MM.1S (cell line): ENCODE measurements around the gene TAS2R14.

Experiments
- EZH2phosphoT487 ChIP-seq: fragments of 300-600 bp; sonication (generic); IDR thresholded peaks from 2 replicates; pipeline ENCODE4 v1.6.1; 2018; ENCODE audit warnings: antibody characterized with exemption, low read length
- TF ChIP-seq, protein P1 (sequence below): fragments of 300-600 bp; sonication (generic); IDR thresholded peaks from 2 replicates; pipeline ENCODE4 v1.5.1; 2016; ENCODE audit warnings: antibody characterized with exemption, low read length, mixed read lengths

DNA sequence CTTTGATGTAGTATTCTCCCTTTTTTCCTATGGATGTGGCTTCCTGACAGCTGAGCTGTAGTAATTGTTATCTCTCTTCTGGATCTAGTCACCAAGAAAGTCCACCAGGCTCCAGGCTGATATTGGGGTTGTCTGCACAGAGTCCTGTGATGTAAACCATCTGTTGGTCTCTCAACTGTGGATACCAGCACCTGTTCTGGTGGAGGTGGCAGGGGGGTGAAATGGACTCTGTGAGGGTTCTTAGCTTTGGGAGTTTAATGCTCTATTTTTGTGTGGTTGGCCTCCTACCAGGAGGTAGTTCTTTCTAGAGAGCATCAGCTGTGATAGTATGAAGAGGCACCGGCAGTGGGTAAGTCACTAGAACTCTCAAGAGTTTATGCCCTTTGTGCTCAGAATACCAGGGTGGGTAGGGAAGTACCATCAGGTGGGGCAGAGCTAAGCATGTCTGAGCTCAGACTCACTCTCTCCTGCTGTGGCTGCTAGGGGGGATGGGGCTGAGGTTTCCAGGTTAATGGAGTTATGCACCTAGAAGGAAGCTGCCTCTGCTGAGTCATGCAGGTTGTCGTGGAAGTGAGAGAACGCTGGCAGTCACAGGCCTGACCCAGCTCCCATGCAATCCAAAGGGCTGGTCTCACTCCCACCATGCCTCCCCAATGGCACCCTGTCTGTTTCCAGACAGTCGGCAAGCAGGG lies 3.0 kb upstream of the TAS2R14 start:
- TF ChIP-seq, protein P1, sequence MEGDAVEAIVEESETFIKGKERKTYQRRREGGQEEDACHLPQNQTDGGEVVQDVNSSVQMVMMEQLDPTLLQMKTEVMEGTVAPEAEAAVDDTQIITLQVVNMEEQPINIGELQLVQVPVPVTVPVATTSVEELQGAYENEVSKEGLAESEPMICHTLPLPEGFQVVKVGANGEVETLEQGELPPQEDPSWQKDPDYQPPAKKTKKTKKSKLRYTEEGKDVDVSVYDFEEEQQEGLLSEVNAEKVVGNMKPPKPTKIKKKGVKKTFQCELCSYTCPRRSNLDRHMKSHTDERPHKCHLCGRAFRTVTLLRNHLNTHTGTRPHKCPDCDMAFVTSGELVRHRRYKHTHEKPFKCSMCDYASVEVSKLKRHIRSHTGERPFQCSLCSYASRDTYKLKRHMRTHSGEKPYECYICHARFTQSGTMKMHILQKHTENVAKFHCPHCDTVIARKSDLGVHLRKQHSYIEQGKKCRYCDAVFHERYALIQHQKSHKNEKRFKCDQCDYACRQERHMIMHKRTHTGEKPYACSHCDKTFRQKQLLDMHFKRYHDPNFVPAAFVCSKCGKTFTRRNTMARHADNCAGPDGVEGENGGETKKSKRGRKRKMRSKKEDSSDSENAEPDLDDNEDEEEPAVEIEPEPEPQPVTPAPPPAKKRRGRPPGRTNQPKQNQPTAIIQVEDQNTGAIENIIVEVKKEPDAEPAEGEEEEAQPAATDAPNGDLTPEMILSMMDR, result no peak
- no peak for TF ChIP-seq EZH2phosphoT487
